Adipocyte (in vitro differentiated cells): ENCODE data around the gene MINDY4.
A peak's percentile ranks its signal among the peaks of the same experiment; 100 is the strongest.

Source experiments
- DNase-seq: peaks from one replicate; pipeline ENCODE4 v3.0.0-alpha.2; 2015; ENCODE audit warnings: low read depth
- H3K27me3 ChIP-seq: replicated peaks from 2 replicates; pipeline ENCODE4 v1.7.0; 2013; ENCODE audit warnings: mild to moderate bottlenecking, low read length, moderate library complexity; ENCODE audit not compliant: control insufficient read depth, insufficient read depth
- H3K36me3 ChIP-seq: 2 replicates; pipeline ENCODE4 v1.7.0; 2013; ENCODE audit warnings: low read length, mild to moderate bottlenecking, moderate library complexity; ENCODE audit not compliant: control insufficient read depth, insufficient read depth, severe bottlenecking
- H3K4me1 ChIP-seq: 2 replicates; pipeline ENCODE4 v1.7.0; 2013; ENCODE audit warnings: mild to moderate bottlenecking, low read length, moderate library complexity; ENCODE audit not compliant: control insufficient read depth, insufficient read depth
- H3K4me3 ChIP-seq: 2 replicates; pipeline ENCODE4 v1.7.0; 2013; ENCODE audit warnings: mild to moderate bottlenecking, low read length, moderate library complexity
- H3K9ac ChIP-seq: 2 replicates; pipeline ENCODE4 v1.7.0; 2013; ENCODE audit warnings: mild to moderate bottlenecking, low read length, moderate library complexity
- H3K9me3 ChIP-seq: 2 replicates; pipeline ENCODE4 v1.7.0; 2013; ENCODE audit warnings: mild to moderate bottlenecking, low read length, moderate library complexity; ENCODE audit not compliant: control insufficient read depth

The MINDY4 gene

GRCh38 chr7:30877015-30877769 is 106.0 kb downstream of the MINDY4 start:
- peaks cover 20% of the 10 kb centered on the region for H3K4me1 ChIP-seq
- DNase-seq: no peak
- H3K36me3 ChIP-seq: peaks cover 14% of the 10 kb centered on the region
- H3K4me3 ChIP-seq: no peak overlapping the region
- no peak overlapping the region for H3K9ac ChIP-seq
- no peaks in the 10 kb centered on the region for H3K9me3 ChIP-seq
- H3K27me3 ChIP-seq: no peaks in the 10 kb centered on the region

GRCh38 chr7:30877993-30878392 is 106.8 kb downstream of the MINDY4 start:
- Histone ChIP-seq H3K4me3 (no peak overlapping the region), H3K9ac (no peak overlapping the region), H3K4me1 (peaks cover 20% of the 10 kb centered on the region), H3K9me3 (no peaks in the 10 kb centered on the region), H3K27me3 (no peaks in the 10 kb centered on the region), H3K36me3 (peaks cover 7% of the 10 kb centered on the region)
- no peak for DNase-seq

- H3K36me3 ChIP-seq: peaks cover 3% of the 10 kb centered on the region
- no peaks in the 10 kb centered on the region for H3K9me3 ChIP-seq
- no peak overlapping the region for H3K4me3 ChIP-seq
- H3K4me1 ChIP-seq: peaks cover 20% of the 10 kb centered on the region
- no peak overlapping the region for H3K9ac ChIP-seq
- no peaks in the 10 kb centered on the region for H3K27me3 ChIP-seq
- DNase-seq: no peak
Observed at GRCh38 chr7:30879139-30880124, 108.2 kb downstream of the MINDY4 start.

- no peaks in the 10 kb centered on the region for H3K27me3 ChIP-seq
Observed at GRCh38 chr7:30880125-30880720, 109.0 kb downstream of the MINDY4 start.

GRCh38 chr7:30880941-30881340 is 109.7 kb downstream of the MINDY4 start:
- Histone ChIP-seq H3K4me3 (no peak overlapping the region), H3K9ac (peak overlapping the region; percentile 59), H3K36me3 (no peaks in the 10 kb centered on the region), H3K27me3 (no peaks in the 10 kb centered on the region), H3K9me3 (no peaks in the 10 kb centered on the region), H3K4me1 (peaks cover 20% of the 10 kb centered on the region)
- peak; percentile 22 for DNase-seq

More at GRCh38 chr7:30880125-30880720, 109.0 kb downstream of the MINDY4 start:
- Histone ChIP-seq H3K9ac (peak overlapping the region; percentile 59), H3K36me3 (no peaks in the 10 kb centered on the region), H3K9me3 (no peaks in the 10 kb centered on the region), H3K4me1 (peaks cover 20% of the 10 kb centered on the region), H3K4me3 (no peak overlapping the region)
- DNase-seq: peak; percentile 28

GRCh38 chr7:30881448-30881847 is 110.2 kb downstream of the MINDY4 start:
- Histone ChIP-seq H3K4me3 (no peak overlapping the region), H3K9ac (no peak overlapping the region), H3K4me1 (peaks cover 25% of the 10 kb centered on the region), H3K9me3 (no peaks in the 10 kb centered on the region), H3K27me3 (no peaks in the 10 kb centered on the region), H3K36me3 (no peaks in the 10 kb centered on the region)
- no peak for DNase-seq

GRCh38 chr7:30884881-30885280 is 113.7 kb downstream of the MINDY4 start:
- Histone ChIP-seq H3K4me1 (peaks cover 47% of the 10 kb centered on the region), H3K4me3 (no peak overlapping the region), H3K27me3 (no peaks in the 10 kb centered on the region), H3K9ac (no peak overlapping the region), H3K9me3 (no peaks in the 10 kb centered on the region), H3K36me3 (no peaks in the 10 kb centered on the region)
- DNase-seq: no peak

- H3K36me3 ChIP-seq: no peaks in the 10 kb centered on the region
- no peak overlapping the region for H3K4me3 ChIP-seq
- no peaks in the 10 kb centered on the region for H3K9me3 ChIP-seq
- H3K27me3 ChIP-seq: no peaks in the 10 kb centered on the region
- H3K4me1 ChIP-seq: peaks cover 32% of the 10 kb centered on the region
- H3K9ac ChIP-seq: no peak overlapping the region
- peak; percentile 7 for DNase-seq
Observed at GRCh38 chr7:30886608-30887011, 115.4 kb downstream of the MINDY4 start.

- H3K9ac ChIP-seq: no peak overlapping the region
- no peaks in the 10 kb centered on the region for H3K27me3 ChIP-seq
- no peaks in the 10 kb centered on the region for H3K36me3 ChIP-seq
- H3K4me1 ChIP-seq: peaks cover 31% of the 10 kb centered on the region
- no peak overlapping the region for H3K4me3 ChIP-seq
- DNase-seq: no peak
- no peaks in the 10 kb centered on the region for H3K9me3 ChIP-seq
Observed at GRCh38 chr7:30887464-30887872, 116.3 kb downstream of the MINDY4 start.

GRCh38 chr7:30888747-30889146 is 117.5 kb downstream of the MINDY4 start:
- H3K4me3 ChIP-seq: no peak overlapping the region
- H3K4me1 ChIP-seq: peaks cover 40% of the 10 kb centered on the region
- peak overlapping the region; percentile 35 for H3K9ac ChIP-seq
- H3K9me3 ChIP-seq: no peaks in the 10 kb centered on the region
- DNase-seq: peak; percentile 81
- no peaks in the 10 kb centered on the region for H3K36me3 ChIP-seq
- no peaks in the 10 kb centered on the region for H3K27me3 ChIP-seq

- Histone ChIP-seq H3K9me3 (no peaks in the 10 kb centered on the region), H3K4me1 (peaks cover 44% of the 10 kb centered on the region), H3K9ac (no peak overlapping the region), H3K4me3 (no peak overlapping the region), H3K27me3 (no peaks in the 10 kb centered on the region), H3K36me3 (no peaks in the 10 kb centered on the region)
- DNase-seq: no peak
Observed at GRCh38 chr7:30890226-30890625, 119.0 kb downstream of the MINDY4 start.
